Lower leg skin (tissue), 3 donors: ENCODE data around the gene WAC.

ENCODE experiments used
- POLR2A ChIP-seq, 2 donors: fragments of 450-650 bp; IDR thresholded peaks; one replicate each; pipeline ENCODE4 v1.6.1; 2016 to 2017; ENCODE audit warnings: antibody characterized with exemption in 2 of 2, mild to moderate bottlenecking in 1 of 2, moderate library complexity in 1 of 2
- TF ChIP-seq, protein P1 (sequence below), 3 donors: fragments of 450-650 bp; IDR thresholded peaks; one replicate each; pipeline ENCODE4 v1.5.1; 2016; ENCODE audit warnings: antibody characterized with exemption in 3 of 3, mild to moderate bottlenecking in 3 of 3, moderate library complexity in 2 of 3

DNA sequence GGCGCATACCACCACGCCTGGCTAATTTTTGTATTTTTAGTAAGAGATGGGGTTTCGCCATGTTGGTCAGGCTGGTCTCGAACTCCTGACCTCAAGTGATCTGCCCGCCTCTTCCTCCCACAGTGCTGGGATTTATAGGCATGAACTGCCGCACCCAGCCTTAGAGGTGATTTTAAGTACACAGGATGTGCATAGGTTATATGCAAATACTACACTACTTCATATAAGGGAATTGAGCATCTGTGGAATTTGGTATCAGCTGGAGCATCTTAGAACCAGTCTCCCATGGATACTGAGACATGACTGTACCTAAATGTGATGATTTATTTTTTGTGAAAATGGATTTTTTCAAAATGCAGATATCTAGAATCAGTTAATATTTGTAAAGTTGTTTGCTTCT lies 21.1 kb downstream of the WAC start:
- TF ChIP-seq, protein P1, sequence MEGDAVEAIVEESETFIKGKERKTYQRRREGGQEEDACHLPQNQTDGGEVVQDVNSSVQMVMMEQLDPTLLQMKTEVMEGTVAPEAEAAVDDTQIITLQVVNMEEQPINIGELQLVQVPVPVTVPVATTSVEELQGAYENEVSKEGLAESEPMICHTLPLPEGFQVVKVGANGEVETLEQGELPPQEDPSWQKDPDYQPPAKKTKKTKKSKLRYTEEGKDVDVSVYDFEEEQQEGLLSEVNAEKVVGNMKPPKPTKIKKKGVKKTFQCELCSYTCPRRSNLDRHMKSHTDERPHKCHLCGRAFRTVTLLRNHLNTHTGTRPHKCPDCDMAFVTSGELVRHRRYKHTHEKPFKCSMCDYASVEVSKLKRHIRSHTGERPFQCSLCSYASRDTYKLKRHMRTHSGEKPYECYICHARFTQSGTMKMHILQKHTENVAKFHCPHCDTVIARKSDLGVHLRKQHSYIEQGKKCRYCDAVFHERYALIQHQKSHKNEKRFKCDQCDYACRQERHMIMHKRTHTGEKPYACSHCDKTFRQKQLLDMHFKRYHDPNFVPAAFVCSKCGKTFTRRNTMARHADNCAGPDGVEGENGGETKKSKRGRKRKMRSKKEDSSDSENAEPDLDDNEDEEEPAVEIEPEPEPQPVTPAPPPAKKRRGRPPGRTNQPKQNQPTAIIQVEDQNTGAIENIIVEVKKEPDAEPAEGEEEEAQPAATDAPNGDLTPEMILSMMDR (IDR thresholded peaks at IDR 0.05) = no peak
- TF ChIP-seq POLR2A (IDR thresholded peaks at IDR 0.05) = no peak
